GM21526 (cell line): ENCODE results near the gene HMGCLL1.

ENCODE experiments used
- ATAC-seq: cut with Tn5 transposase; IDR thresholded peaks from one replicate; pipeline ENCODE4 v1.9.1; 2021; ENCODE audit warnings: moderate library complexity; ENCODE audit not compliant: unreplicated experiment, low FRiP score

HMGCLL1 gene

DNA sequence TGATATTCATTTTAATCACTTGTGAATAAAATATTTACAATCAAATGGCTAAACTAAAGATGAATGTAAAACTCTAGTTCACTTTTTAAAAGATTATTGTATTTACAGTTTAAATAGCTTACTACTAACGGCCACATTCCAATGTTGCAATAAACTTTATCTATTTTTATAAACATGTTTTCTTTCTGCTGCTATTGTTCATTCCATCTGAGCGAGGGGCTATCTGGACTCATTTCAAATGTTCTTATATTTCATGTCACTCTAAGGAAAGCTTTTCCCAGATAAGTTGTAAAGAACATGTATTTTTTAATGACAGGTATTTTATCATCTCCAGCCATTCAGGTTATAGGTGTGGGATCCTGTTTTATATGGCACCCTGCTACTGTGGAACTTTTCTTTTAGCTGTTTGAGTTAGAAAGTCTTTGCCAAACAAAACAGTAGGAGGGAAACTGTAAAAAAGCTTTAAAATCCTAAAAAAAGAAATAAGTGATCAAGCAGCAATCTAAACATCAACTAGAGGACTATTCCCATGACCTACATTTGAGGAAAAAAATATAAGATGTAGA lies 42.5 kb downstream of the HMGCLL1 start:
- ATAC-seq: no peak

GRCh38 chr6:55531496-55531895 lies 47.5 kb downstream of the HMGCLL1 start:
- no peak for ATAC-seq

GRCh38 chr6:55530931-55531330 lies 48.1 kb downstream of the HMGCLL1 start:
- ATAC-seq: no peak

- no peak for ATAC-seq
Measured at GRCh38 chr6:55528624-55529023, 50.4 kb downstream of the HMGCLL1 start.

DNA sequence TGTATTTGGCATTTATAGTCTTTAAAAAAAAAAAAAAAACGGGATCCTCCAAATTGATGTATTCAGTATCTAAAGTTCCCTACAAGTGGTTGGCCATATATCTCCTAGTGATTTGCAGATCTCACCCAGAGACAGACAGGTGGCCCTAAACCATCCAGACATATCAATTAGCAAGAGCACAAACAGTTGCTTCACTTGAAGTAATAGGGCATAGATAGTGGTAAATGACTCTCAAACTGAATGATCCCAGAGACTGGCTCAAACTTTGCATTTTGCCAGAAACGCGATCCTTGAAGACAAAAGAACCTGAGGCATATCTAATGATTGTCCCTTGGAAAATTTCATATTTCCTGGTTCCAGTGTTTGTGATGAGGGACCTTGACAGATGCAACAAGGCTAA lies 54.6 kb downstream of the HMGCLL1 start:
- ATAC-seq: no peak

GRCh38 chr6:55518529-55519060 lies 60.4 kb downstream of the HMGCLL1 start:
- ATAC-seq: no peak

GRCh38 chr6:55516736-55517135 lies 62.3 kb downstream of the HMGCLL1 start:
- no peak for ATAC-seq

DNA sequence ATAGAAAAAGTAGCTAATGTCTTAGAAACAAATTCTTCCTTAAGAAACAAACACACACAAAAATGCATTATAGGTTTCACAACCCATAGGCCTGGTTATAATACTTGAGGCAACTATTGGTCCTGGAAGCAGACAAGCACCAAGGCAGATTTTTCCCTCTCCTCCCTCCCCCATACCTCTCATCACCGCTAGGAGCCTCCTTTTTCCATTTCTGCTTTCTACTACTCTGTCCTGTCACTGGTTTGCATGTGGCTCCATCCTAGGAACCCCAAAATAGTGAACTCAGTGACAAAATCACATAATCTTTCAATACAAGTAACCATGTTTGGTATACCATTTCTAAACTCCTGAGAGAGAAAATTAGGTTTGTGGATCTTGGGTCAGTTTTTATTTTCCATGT lies 66.1 kb downstream of the HMGCLL1 start:
- no peak for ATAC-seq

GRCh38 chr6:55511122-55511800 lies 67.7 kb downstream of the HMGCLL1 start:
- no peak for ATAC-seq

- ATAC-seq: no peak
Measured at GRCh38 chr6:55499591-55499990, 79.4 kb downstream of the HMGCLL1 start.

DNA sequence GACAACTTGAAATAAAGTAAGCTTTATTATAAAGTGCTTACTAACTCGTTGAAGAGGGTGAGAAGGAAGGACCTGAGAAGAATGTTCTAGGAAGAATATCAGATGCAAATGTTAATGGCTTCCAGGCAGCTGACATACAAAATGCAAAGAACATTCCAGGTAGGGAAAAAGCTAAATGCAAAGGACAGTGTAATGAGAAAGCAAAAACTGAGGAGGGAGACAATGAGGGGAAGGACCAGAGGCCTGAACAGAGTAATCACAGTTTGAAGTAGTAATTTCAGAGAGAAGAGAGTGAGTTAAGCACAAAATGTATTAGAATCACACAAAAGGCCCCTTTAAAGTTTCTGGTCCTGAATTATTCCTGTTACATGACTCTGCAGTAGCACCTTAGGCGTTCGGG lies 81.3 kb downstream of the HMGCLL1 start:
- no peak for ATAC-seq

DNA sequence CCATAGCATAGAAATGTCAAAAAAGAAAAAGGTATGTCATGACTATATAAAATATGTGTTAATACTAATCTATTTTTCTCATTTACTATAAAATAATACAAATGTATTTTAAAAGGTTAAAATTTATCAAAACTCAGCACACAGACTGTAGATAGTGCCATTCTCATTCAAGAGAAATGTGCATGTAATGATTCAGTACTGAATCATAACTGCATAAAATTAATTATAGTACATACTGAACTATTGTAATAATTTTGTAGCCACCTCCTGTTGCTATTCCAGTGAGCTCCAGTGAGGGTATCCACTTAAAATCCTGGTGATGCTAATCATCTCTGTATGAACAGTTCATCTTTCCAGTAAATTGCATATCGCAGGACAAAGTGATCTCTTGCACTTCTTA lies 82.8 kb downstream of the HMGCLL1 start:
- ATAC-seq: no peak

DNA sequence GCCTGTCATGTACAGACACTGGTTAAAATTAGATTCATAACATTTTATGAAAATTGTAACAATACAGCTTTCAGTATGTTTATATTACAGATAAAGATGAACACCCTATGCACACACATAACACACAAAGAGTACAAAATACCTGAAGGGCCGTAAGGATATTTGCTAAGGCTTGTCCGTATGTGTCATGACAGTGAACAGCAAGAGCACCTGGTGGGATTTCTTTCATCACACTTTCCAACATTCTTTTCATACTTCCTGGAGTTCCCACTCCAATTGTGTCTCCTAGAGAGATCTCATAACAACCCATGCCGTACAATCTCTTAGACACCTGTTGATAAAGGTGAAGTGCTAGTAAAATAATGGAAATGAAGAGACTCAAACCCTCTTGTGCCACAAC lies 83.7 kb downstream of the HMGCLL1 start:
- ATAC-seq: no peak

DNA sequence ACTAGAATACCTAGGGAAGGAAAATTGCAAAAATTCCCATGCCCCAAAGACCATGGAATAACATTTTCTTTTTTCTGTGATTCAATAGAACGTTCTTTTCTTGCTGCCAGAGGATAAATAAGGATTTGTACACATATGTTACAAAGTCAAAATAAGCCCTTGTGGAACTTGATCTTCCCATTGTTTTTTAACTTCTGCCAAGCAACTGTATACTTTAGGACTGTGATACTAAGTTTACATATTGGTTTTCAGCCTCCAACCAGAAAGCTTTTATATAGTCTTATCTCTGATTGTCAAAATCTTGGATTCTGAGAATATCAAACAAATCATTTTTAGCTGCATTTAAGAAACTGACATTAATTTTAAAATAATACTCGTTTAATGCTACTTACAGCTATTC lies 84.6 kb downstream of the HMGCLL1 start:
- ATAC-seq: no peak

GRCh38 chr6:55492259-55492658 lies 86.7 kb downstream of the HMGCLL1 start:
- no peak for ATAC-seq

DNA sequence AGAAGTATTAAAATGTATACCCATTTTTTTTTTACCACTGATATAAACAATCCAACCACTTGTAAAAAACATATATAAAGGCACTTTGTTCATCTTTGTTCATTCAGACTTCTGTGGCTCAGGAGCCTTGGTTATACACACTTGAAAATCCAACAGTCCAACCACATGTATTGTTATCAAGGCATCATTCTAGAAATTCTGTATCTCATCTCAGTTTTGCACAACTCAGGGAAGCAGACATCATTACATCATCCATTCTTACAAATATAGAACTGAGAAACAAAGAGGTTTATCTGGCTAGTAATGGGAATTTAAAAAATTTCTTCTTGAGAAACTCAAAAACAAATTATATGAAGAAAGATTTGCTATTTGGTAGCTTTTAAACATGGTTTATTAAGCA lies 88.1 kb downstream of the HMGCLL1 start:
- ATAC-seq: no peak

- ATAC-seq: no peak
Measured at GRCh38 chr6:55474382-55474781, 104.6 kb downstream of the HMGCLL1 start.

DNA sequence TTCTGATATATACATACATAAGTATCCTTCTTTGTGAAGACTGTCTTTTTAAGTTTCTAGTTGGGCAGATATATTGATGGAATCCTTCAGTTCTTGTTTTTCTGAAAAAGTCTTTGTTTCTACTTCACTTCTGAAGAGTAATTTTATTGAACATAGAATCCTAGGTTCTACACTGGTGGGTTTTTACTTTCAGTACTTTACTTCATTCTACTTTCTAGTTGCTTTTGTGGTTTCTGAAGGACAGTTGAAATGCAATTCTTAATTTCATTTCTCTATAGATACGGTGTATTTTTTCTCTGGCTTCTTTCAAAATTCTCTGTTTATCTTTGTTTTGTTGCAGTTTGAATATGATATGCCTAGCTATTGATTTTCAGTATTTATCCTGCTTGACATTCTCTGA lies 105.3 kb downstream of the HMGCLL1 start:
- ATAC-seq: no peak

DNA sequence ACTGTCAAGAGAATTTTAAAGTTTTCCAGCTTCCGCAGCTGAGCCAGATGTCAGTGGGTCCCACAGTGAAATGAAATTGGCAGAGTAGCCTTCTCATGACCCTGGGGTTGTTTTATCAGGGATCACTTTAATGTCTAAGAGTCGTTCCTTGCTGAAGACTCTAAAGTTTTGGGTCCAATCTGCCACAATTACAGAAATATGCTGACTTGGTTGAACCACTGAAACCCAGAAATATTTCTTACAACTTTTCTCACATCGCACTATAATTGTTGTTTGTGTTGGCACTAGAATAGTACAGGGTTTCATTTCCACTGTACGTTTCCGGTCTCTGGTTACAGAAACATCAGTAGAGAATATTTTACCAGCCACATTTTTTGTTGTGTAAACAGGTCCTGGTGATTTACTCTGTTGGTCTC lies 109.0 kb downstream of the HMGCLL1 start:
- no peak for ATAC-seq

- no peak for ATAC-seq
Measured at GRCh38 chr6:55456016-55456415, 123.0 kb downstream of the HMGCLL1 start.

DNA sequence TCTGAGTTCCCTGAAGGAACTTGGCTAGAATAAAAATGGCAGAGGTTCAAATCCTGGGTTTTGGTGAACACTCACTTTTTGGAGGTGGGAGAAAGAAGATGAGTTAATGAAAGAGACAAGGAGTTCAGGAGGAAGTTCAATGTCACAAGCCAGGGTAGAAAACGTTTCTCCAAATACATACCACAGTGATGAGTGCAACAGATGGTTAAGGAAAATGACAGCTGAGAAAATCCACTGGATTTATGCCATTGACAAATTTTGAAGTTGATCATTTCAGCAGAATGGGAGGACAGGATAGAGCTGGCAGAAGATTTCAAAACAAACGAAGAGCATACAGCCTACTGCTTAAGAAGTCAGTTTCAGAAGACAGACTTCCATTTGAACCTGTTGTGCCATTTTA lies 129.0 kb downstream of the HMGCLL1 start:
- ATAC-seq: no peak

DNA sequence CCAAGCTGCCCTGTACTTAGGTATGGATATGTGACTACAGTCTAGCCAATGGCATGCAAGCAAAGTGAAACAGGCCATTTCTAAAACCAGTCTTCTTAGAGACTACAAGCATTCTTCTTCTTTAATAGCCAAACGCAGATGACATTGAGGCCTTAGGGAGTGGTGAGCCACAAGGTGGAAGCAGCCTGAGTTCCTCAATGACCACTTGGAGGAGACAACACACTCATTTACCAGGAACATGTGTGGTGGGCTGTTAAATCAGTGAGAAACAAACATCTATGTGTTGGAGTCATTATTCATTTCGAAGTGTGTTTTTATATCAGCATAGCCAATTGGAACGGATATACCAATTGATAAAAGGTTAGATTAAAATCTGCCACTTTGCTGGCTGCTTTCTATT lies 129.8 kb downstream of the HMGCLL1 start:
- ATAC-seq: no peak
